PC-9 (cell line): ENCODE measurements around the gene OR2AT4.

ENCODE experiments used
- EZH2 ChIP-seq: fragments of 200-600 bp; sonication (generic); IDR thresholded peaks from 2 replicates; pipeline ENCODE4 v1.8.0; 2017; ENCODE audit warnings: antibody characterized with exemption, low read depth
- TF ChIP-seq, protein P1 (sequence below): fragments of 200-600 bp; sonication (generic); conservative IDR thresholded peaks from 2 replicates; pipeline ENCODE4 v1.6.1; 2017; ENCODE audit warnings: mixed run types, antibody characterized with exemption, mild to moderate bottlenecking, moderate library complexity

- TF ChIP-seq, protein P1, sequence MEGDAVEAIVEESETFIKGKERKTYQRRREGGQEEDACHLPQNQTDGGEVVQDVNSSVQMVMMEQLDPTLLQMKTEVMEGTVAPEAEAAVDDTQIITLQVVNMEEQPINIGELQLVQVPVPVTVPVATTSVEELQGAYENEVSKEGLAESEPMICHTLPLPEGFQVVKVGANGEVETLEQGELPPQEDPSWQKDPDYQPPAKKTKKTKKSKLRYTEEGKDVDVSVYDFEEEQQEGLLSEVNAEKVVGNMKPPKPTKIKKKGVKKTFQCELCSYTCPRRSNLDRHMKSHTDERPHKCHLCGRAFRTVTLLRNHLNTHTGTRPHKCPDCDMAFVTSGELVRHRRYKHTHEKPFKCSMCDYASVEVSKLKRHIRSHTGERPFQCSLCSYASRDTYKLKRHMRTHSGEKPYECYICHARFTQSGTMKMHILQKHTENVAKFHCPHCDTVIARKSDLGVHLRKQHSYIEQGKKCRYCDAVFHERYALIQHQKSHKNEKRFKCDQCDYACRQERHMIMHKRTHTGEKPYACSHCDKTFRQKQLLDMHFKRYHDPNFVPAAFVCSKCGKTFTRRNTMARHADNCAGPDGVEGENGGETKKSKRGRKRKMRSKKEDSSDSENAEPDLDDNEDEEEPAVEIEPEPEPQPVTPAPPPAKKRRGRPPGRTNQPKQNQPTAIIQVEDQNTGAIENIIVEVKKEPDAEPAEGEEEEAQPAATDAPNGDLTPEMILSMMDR, result no peak
- no peak for TF ChIP-seq EZH2
Observed at GRCh38 chr11:75113030-75113429, 16.4 kb upstream of the OR2AT4 start.
